Loucy (cell line): ENCODE measurements around the gene PI16.

Source experiments
- H2AFZ ChIP-seq: fragments of 200-600 bp; sonication (generic); 2 replicates; pipeline ENCODE4 v1.6.0; 2016; ENCODE audit warnings: antibody characterized with exemption, mild to moderate bottlenecking, low read length, moderate library complexity
- H3F3A ChIP-seq: fragments of 200-600 bp; 2 replicates; pipeline ENCODE4 v1.6.0; 2016; ENCODE audit warnings: antibody characterized with exemption, low read depth, mild to moderate bottlenecking
- H3K27me3 ChIP-seq: fragments of 200-600 bp; sonication (generic); 2 replicates; pipeline ENCODE4 v1.6.1; 2014; ENCODE audit warnings: low read length, mild to moderate bottlenecking; ENCODE audit not compliant: insufficient read depth, poor library complexity, severe bottlenecking
- H3K36me3 ChIP-seq: fragments of 200-600 bp; sonication (generic); 2 replicates; pipeline ENCODE4 v1.6.1; 2016; ENCODE audit warnings: low read length; ENCODE audit not compliant: insufficient read depth
- H3K4me1 ChIP-seq: fragments of 200-600 bp; sonication (generic); 2 replicates; pipeline ENCODE4 v1.5.1; 2014; ENCODE audit warnings: low read length, mild to moderate bottlenecking; ENCODE audit not compliant: insufficient read depth, poor library complexity, severe bottlenecking
- H3K4me2 ChIP-seq: fragments of 200-600 bp; sonication (generic); 2 replicates; pipeline ENCODE4 v1.6.0; 2014; ENCODE audit warnings: antibody characterized with exemption, low read length, low read depth, mild to moderate bottlenecking; ENCODE audit not compliant: poor library complexity, severe bottlenecking
- H3K4me3 ChIP-seq: fragments of 200-600 bp; sonication (generic); 2 replicates; pipeline ENCODE4 v1.5.1; 2014; ENCODE audit warnings: low read length, mild to moderate bottlenecking, mixed read lengths; ENCODE audit not compliant: poor library complexity, severe bottlenecking
- H3K79me2 ChIP-seq: fragments of 200-600 bp; sonication (generic); 2 replicates; pipeline ENCODE4 v1.6.1; 2014; ENCODE audit warnings: low read length; ENCODE audit not compliant: insufficient read depth
- H3K9ac ChIP-seq: fragments of 200-600 bp; sonication (generic); 2 replicates; pipeline ENCODE4 v1.6.0; 2014; ENCODE audit warnings: mild to moderate bottlenecking, low read depth, low read length, moderate library complexity; ENCODE audit not compliant: poor library complexity, severe bottlenecking
- H3K9me2 ChIP-seq: fragments of 200-600 bp; sonication (generic); replicated peaks from 2 replicates; pipeline ENCODE4 v1.6.1; 2016; ENCODE audit warnings: low read depth, low read length, mixed read lengths
- H3K9me3 ChIP-seq: fragments of 200-600 bp; sonication (generic); 2 replicates; pipeline ENCODE4 v1.6.1; 2014; ENCODE audit warnings: mild to moderate bottlenecking, antibody characterized with exemption, low read length, low read depth; ENCODE audit not compliant: insufficient read depth
- H4K20me1 ChIP-seq: fragments of 200-600 bp; sonication (generic); 2 replicates; pipeline ENCODE4 v1.6.0; 2014; ENCODE audit warnings: antibody characterized with exemption, low read length, mild to moderate bottlenecking; ENCODE audit not compliant: insufficient read depth, poor library complexity, severe bottlenecking
- CTCF ChIP-seq: fragments of 200-600 bp; sonication (generic); conservative IDR thresholded peaks from 2 replicates; pipeline ENCODE4 v1.5.1; 2014; ENCODE audit warnings: mild to moderate bottlenecking, antibody characterized with exemption, low read length
- EZH2phosphoT487 ChIP-seq: fragments of 200-600 bp; IDR thresholded peaks from 2 replicates; pipeline ENCODE4 v1.6.1; 2018; ENCODE audit warnings: antibody characterized with exemption, mild to moderate bottlenecking, moderate library complexity, borderline replicate concordance

PI16 gene

GRCh38 chr6:36907781-36908180 lies 46.8 kb upstream of the PI16 start:
- peak overlapping the region; percentile 33 for H3K4me2 ChIP-seq
- peak overlapping the region; percentile 50 for H3K9ac ChIP-seq
- H3K9me3 ChIP-seq: no peaks in the 10 kb centered on the region
- H4K20me1 ChIP-seq: no peaks in the 10 kb centered on the region
- TF ChIP-seq CTCF (no peak), EZH2phosphoT487 (no peak)
- no peak overlapping the region for H2AFZ ChIP-seq
- peaks cover 5% of the 10 kb centered on the region for H3K36me3 ChIP-seq
- no peaks in the 10 kb centered on the region for H3K9me2 ChIP-seq
- H3K4me1 ChIP-seq: peaks cover 87% of the 10 kb centered on the region
- no peaks in the 10 kb centered on the region for H3K27me3 ChIP-seq
- H3K79me2 ChIP-seq: peaks cover 10% of the 10 kb centered on the region; the same call in 1 of the 2 replicates
- no peak overlapping the region for H3K4me3 ChIP-seq
- H3F3A ChIP-seq: peaks cover 10% of the 10 kb centered on the region

GRCh38 chr6:36908747-36909146 lies 45.8 kb upstream of the PI16 start:
- peak overlapping the region; percentile 45 for H3K9ac ChIP-seq
- peaks cover 10% of the 10 kb centered on the region; the same call in 1 of the 2 replicates for H3K79me2 ChIP-seq
- no peaks in the 10 kb centered on the region for H3K36me3 ChIP-seq
- TF ChIP-seq CTCF (no peak), EZH2phosphoT487 (no peak)
- no peaks in the 10 kb centered on the region for H3K9me3 ChIP-seq
- no peaks in the 10 kb centered on the region for H3K27me3 ChIP-seq
- H3F3A ChIP-seq: peaks cover 17% of the 10 kb centered on the region
- no peaks in the 10 kb centered on the region for H3K9me2 ChIP-seq
- no peak overlapping the region for H2AFZ ChIP-seq
- H3K4me3 ChIP-seq: no peak overlapping the region
- H3K4me2 ChIP-seq: peak overlapping the region; percentile 10
- peaks cover 91% of the 10 kb centered on the region for H3K4me1 ChIP-seq
- H4K20me1 ChIP-seq: no peaks in the 10 kb centered on the region

- peaks cover 78% of the 10 kb centered on the region for H3K4me1 ChIP-seq
Observed at GRCh38 chr6:36912030-36912454, 42.5 kb upstream of the PI16 start.

More at GRCh38 chr6:36912030-36912454, 42.5 kb upstream of the PI16 start:
- Histone ChIP-seq H3K79me2 (peaks cover 5% of the 10 kb centered on the region; the same call in 1 of the 2 replicates), H3F3A (peaks cover 17% of the 10 kb centered on the region), H3K4me3 (peak overlapping the region; percentile 74), H3K27me3 (no peaks in the 10 kb centered on the region), H3K9ac (peak overlapping the region; percentile 81), H4K20me1 (no peaks in the 10 kb centered on the region), H2AFZ (no peak overlapping the region), H3K4me2 (peak overlapping the region; percentile 98), H3K36me3 (peaks cover 12% of the 10 kb centered on the region; the same call in 1 of the 2 replicates), H3K9me2 (no peaks in the 10 kb centered on the region), H3K9me3 (no peaks in the 10 kb centered on the region)
- TF ChIP-seq CTCF (no peak), EZH2phosphoT487 (no peak)
